HEK293T (cell line): ENCODE results near the gene SLC35B1.

ENCODE experiments used
- CTCF ChIA-PET: fragments of 350-600 bp; formaldehyde crosslinking; extraction: SDS; loops from one replicate; lab custom pipeline; 2021; ENCODE audit warnings: antibody characterized with exemption, inconsistent platforms; lab: Yijun Ruan, JAX
- POLR2A ChIA-PET: fragments of 350-600 bp; formaldehyde crosslinking; extraction: SDS; loops from one replicate; lab custom pipeline; 2020; ENCODE audit warnings: antibody characterized with exemption, inconsistent platforms; lab: Yijun Ruan, JAX
- DNase-seq: peaks from one replicate; pipeline ENCODE4 v3.0.0; 2012; ENCODE audit warnings: mixed read lengths; ENCODE audit errors: extremely low spot score
- ARNT ChIP-seq: fragments of 450-650 bp; IDR thresholded peaks from 2 replicates; pipeline ENCODE4 v1.6.1; 2017; ENCODE audit warnings: mild to moderate bottlenecking
- BHLHE40 ChIP-seq: fragments of 450-650 bp; IDR thresholded peaks from 2 replicates; pipeline ENCODE4 v1.6.1; 2016; ENCODE audit warnings: mild to moderate bottlenecking, moderate library complexity, borderline replicate concordance
- CTBP1 ChIP-seq: fragments of 450-650 bp; IDR thresholded peaks from 2 replicates; pipeline ENCODE4 v1.6.1; 2016; ENCODE audit warnings: borderline replicate concordance
- ELF4 ChIP-seq: fragments of 450-650 bp; IDR thresholded peaks from 2 replicates; pipeline ENCODE4 v1.6.1; 2017; ENCODE audit warnings: antibody characterized with exemption
- FOXA1 ChIP-seq: fragments of 450-650 bp; IDR thresholded peaks from 2 replicates; pipeline ENCODE4 v1.6.1; 2016; ENCODE audit warnings: mild to moderate bottlenecking
- FOXK2 ChIP-seq: fragments of 450-650 bp; IDR thresholded peaks from 2 replicates; pipeline ENCODE4 v1.6.1; 2016; ENCODE audit warnings: mild to moderate bottlenecking
- FOXM1 ChIP-seq: fragments of 450-650 bp; IDR thresholded peaks from 2 replicates; pipeline ENCODE4 v1.6.1; 2017; ENCODE audit warnings: mild to moderate bottlenecking, borderline replicate concordance
- HDGF ChIP-seq: fragments of 450-650 bp; IDR thresholded peaks from 2 replicates; pipeline ENCODE4 v1.6.1; 2017; ENCODE audit warnings: antibody characterized with exemption, borderline replicate concordance
- L3MBTL2 ChIP-seq: fragments of 450-650 bp; conservative IDR thresholded peaks from 2 replicates; pipeline ENCODE4 v1.6.1; 2016; ENCODE audit warnings: mild to moderate bottlenecking
- LEF1 ChIP-seq: fragments of 450-650 bp; IDR thresholded peaks from 2 replicates; pipeline ENCODE4 v1.6.1; 2017; ENCODE audit warnings: mild to moderate bottlenecking, borderline replicate concordance
- NFRKB ChIP-seq: fragments of 450-650 bp; IDR thresholded peaks from 2 replicates; pipeline ENCODE4 v1.6.1; 2016; ENCODE audit warnings: mild to moderate bottlenecking, moderate library complexity
- SP1 ChIP-seq: fragments of 450-650 bp; IDR thresholded peaks from 2 replicates; pipeline ENCODE4 v1.6.1; 2017
- SUZ12 ChIP-seq: fragments of 450-650 bp; IDR thresholded peaks from 2 replicates; pipeline ENCODE4 v1.6.1; 2016; ENCODE audit warnings: mild to moderate bottlenecking
- TARDBP ChIP-seq: fragments of 450-650 bp; IDR thresholded peaks from 2 replicates; pipeline ENCODE4 v1.6.1; 2016
- ZNF384 ChIP-seq: fragments of 450-650 bp; IDR thresholded peaks from 2 replicates; pipeline ENCODE4 v1.6.1; 2016
- TF ChIP-seq, protein P1 (sequence below): fragments of 450-650 bp; IDR thresholded peaks from 2 replicates; pipeline ENCODE4 v1.6.1; 2016

Gene SLC35B1, protein sequence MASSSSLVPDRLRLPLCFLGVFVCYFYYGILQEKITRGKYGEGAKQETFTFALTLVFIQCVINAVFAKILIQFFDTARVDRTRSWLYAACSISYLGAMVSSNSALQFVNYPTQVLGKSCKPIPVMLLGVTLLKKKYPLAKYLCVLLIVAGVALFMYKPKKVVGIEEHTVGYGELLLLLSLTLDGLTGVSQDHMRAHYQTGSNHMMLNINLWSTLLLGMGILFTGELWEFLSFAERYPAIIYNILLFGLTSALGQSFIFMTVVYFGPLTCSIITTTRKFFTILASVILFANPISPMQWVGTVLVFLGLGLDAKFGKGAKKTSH

GRCh38 chr17:49707608-49708514 is at the start of gene SLC35B1:
SLC35B1 (minus strand) TSS chr17:49707964; CDS start chr17:49707833, 131 bp downstream.
- TF ChIP-seq L3MBTL2 (peak; percentile 60), ELF4 (peak; percentile 64; the same call in 1 of the 2 replicates), BHLHE40 (no peak), FOXA1 (no peak), FOXK2 (no peak), FOXM1 (peak; percentile 94)
- TF ChIP-seq, protein P1, sequence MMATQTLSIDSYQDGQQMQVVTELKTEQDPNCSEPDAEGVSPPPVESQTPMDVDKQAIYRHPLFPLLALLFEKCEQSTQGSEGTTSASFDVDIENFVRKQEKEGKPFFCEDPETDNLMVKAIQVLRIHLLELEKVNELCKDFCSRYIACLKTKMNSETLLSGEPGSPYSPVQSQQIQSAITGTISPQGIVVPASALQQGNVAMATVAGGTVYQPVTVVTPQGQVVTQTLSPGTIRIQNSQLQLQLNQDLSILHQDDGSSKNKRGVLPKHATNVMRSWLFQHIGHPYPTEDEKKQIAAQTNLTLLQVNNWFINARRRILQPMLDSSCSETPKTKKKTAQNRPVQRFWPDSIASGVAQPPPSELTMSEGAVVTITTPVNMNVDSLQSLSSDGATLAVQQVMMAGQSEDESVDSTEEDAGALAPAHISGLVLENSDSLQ = peak; percentile 98
- ChIA-PET POLR2A (interaction anchor here (1.0 to 2.9 kb wide), 13 partner anchors 10 to 294 kb away, joined by 3 to 15 read pairs (median 5); partner anchors contain the start of genes FAM117A, KAT7, NXPH3 and PHB1), CTCF (interaction anchor here (0.7 to 1.9 kb wide), 6 partner anchors 10 to 175 kb away, joined by 3 to 9 read pairs (median 4); partner anchors contain the start of genes FAM117A and NXPH3)
- peak; percentile 99 for DNase-seq

DNA sequence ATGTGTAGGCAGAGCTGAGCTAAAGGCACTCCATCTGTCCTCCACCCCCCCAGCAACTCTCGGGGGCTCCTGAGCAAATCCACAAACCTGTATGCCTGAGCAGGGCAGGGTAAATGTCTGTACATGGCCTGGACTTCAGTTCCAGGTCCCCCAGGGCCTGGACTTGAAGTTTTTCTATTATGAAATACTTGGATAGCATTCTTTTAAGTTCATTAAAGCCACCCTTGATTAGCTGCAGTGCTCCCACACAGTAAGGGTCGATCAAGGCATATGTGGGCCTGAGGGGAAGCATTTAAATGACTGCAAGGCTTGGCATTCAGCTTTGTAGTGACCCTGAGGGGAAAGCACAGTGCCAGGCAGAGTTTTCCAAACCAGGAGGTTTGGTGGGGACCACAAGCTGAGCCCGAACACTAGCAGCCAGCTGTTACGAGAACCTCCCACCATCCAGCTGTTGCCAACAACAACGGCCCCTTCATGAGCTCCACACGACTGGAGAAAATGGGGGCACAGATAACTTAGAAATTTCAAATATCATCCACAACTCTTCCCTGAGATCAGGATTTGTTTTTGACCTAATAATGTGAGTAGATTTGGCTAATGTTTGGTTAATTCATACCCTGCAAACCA is 49.5 kb upstream of the SLC35B1 start:
- CTCF ChIA-PET = no interaction called here
- POLR2A ChIA-PET = interaction anchor here (0.9 kb wide), 1 partner anchor 31 kb away, joined by 3 read pairs; the partner anchor contains the start of gene KAT7
- TF ChIP-seq LEF1 (no peak), ZNF384 (no peak), TARDBP (no peak), ARNT (no peak), HDGF (no peak), FOXA1 (no peak), FOXM1 (no peak), SUZ12 (no peak), BHLHE40 (no peak), NFRKB (no peak), SP1 (no peak), FOXK2 (no peak), L3MBTL2 (no peak), CTBP1 (no peak), ELF4 (no peak)
- TF ChIP-seq, protein P1 = no peak
- no peak for DNase-seq

GRCh38 chr17:49756323-49757150 is 48.8 kb upstream of the SLC35B1 start:
- no peak for DNase-seq
- TF ChIP-seq HDGF (no peak), SP1 (no peak), BHLHE40 (no peak), L3MBTL2 (no peak)
- ChIA-PET POLR2A (interaction anchor here (0.5 to 2.3 kb wide), 3 partner anchors 7 to 32 kb away, joined by 3 to 9 read pairs (median 3); partner anchors contain the start of genes FAM117A and KAT7), CTCF (interaction anchor here (1.0 kb wide), 1 partner anchor 8 kb away, joined by 3 read pairs; the partner anchor contains the start of gene FAM117A)

DNA sequence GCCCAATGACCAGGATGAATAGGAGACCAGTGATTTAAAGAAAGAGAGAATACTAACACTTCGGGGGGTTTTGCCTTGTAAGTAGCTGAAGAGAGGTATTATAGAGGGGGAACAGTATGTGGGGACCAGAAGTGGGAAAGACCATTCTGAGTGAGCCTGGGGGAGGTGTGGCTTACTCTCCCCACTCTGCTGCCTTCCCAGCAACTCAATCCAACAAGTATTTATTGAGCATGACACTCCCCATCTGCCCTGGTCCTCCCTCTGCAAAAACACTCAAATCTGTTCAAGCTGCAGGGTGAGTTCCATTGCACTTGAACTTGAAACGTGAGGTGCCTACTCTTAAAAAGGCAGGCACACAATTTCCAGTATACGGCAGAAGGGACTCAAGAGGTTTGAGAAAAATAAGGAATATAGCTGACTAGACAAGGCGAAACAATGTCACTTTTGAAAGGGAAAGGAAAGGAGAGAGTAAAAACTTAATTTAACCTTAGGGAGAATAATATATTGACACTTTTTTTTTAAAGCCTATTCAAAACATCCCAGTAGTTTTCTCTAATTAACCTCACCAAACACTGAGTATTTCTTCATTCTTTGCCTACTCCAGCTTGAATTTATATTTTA is 48.0 kb upstream of the SLC35B1 start:
- DNase-seq = no peak
- ChIA-PET POLR2A (interaction anchor here (2.3 kb wide), 1 partner anchor 8 kb away, joined by 9 read pairs; the partner anchor contains the start of gene FAM117A), CTCF (interaction anchor here (1.0 kb wide), 1 partner anchor 9 kb away, joined by 3 read pairs; the partner anchor contains the start of gene FAM117A)
- TF ChIP-seq CTBP1 = no peak

GRCh38 chr17:49753959-49754391 is 46.2 kb upstream of the SLC35B1 start:
- no peak for TF ChIP-seq FOXA1
- TF ChIP-seq TARDBP = no peak
- no peak for TF ChIP-seq HDGF
- no peak for TF ChIP-seq NFRKB
- TF ChIP-seq FOXM1 = no peak
- TF ChIP-seq SP1 = no peak
- no peak for TF ChIP-seq CTBP1
- TF ChIP-seq LEF1 = no peak
- TF ChIP-seq L3MBTL2 = no peak
- TF ChIP-seq ZNF384 = no peak
- no peak for TF ChIP-seq FOXK2
- TF ChIP-seq SUZ12 = no peak
- TF ChIP-seq BHLHE40 = no peak
- TF ChIP-seq, protein P1 = no peak
- no peak for TF ChIP-seq ELF4
- TF ChIP-seq ARNT = no peak
- POLR2A ChIA-PET = interaction anchor here (2.3 kb wide), 1 partner anchor 10 kb away, joined by 9 read pairs; the partner anchor contains the start of gene FAM117A
- DNase-seq = no peak
- CTCF ChIA-PET = no interaction called here
